Measurements from ENCODE around the gene ASB1. TPM values are rescaled to one million over a fixed set of nuclear protein-coding genes. Genes with fewer than 3 reads are reported as not detected.
A peak's percentile ranks its signal among the peaks of the same experiment; 100 is the strongest.
"Not testable (repeated sequence)": the region's sequence is repeated elsewhere in the genome, so short reads cannot be mapped to it uniquely, and the experiment has no call there.

ASB1 gene
- total RNA-seq, 1 donor from 2014 or later: 21.2 TPM

DNA sequence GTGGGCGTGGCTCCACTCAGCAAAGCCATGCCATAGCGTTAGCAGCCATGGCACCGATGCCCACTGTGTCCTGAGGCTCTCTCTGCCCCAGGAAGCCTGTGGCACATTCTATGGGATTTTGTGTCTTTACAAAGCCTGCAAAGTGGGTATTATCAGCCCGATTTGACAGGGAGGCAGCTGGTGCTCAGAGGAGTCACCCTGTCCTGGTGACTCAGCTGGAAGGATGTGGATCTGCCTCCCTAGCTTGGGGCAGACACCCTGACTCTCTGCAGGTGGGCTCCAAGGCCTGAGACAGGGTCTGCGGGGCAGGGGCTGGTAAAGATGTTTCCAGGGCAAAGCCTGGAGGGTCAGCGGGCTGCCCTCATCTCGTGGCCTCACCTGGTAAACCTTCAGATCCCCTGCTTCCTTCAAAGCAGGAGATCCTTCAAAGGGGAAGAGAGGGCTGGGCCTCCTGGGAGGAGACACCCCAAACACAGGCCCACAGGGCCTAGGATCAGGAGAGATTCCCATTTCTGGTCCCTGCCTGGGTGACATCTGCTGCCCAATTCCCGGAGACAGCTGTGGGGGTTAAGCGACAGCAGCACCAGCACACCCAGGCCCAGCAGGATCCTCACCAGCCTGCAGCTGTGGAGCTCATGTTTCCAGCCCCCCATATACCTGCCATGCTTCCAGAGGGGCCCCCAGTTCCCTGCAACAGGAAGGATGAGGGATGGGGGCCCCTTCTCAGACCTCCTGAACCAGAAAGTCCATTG, 3.0 kb upstream of the ASB1 start:
- DNase-seq (ENCODE audit: low read depth, low spot score): no peak

DNA sequence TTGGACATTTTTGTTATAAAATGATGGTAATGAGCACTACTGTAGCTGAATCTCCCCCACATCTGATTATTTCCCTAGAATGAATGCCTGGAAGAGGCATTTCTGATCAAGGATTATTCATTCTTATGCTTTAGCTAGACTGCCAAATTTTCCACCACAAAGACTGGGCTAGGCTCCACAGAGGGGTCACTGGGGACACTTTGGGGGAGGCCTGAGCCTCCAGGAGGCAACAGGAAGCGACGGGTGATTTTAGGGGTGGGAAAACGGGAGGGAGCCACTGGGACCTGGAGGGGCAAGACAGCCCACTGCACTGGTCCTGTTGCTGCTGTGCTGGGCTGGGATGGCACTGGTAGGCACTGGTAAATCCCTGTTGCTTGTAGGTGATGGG, 2.4 kb upstream of the ASB1 start:
- DNase-seq (ENCODE audit: low read depth, low spot score): no peak

DNA sequence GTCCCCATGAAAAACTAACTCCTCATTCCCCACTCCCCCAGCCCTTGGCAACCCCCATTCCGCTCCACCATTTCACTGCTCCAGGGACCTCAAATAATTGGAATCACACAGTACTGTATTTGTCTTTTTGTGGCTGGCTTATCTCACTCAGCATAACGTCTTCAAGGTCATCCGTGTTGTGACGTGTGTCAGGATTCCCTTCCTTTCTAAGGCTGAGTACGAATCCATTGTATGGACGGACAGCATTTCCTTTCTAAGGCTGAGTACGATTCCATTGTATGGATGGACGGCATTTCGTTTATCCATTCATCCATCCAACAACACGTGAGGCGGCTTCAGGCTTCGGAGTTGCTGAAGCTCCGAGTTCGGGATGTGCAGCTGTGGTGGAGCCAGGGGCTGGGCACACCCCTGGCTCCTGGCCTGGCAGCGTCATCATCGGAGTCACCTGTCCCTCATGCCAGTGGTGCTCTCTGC, 1.2 kb upstream of the ASB1 start:
- no peak for DNase-seq (ENCODE audit: low read depth, low spot score)

DNA sequence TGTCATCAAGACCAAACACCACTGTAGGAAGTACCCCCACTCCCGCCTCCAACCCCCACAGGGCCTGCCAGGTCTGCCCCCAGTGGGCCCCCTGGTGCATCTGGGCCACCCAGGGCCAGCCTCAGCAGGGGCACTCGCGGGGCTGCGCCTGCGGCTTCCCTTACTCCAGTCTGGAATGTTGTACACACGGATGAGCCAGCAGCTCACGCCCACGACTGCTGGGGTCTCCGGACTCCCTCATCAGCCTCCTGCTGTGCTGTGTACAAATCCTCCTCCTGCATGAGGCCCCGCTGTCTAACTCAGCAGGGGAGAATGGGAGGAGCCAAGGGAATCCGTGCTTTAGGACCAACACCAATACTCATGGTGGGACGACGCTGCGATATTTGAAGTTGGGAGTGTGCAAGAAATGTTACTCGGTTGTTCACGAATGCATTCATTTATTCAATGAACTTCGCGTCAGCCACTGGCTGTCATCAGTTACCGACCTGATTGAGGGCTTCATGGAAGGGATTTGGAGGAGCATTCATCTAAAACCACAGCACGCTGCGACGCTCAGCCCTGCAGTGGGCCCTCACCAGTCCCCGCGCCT, 654 bp upstream of the ASB1 start:
- no peak for DNase-seq (ENCODE audit: low read depth, low spot score)

DNA sequence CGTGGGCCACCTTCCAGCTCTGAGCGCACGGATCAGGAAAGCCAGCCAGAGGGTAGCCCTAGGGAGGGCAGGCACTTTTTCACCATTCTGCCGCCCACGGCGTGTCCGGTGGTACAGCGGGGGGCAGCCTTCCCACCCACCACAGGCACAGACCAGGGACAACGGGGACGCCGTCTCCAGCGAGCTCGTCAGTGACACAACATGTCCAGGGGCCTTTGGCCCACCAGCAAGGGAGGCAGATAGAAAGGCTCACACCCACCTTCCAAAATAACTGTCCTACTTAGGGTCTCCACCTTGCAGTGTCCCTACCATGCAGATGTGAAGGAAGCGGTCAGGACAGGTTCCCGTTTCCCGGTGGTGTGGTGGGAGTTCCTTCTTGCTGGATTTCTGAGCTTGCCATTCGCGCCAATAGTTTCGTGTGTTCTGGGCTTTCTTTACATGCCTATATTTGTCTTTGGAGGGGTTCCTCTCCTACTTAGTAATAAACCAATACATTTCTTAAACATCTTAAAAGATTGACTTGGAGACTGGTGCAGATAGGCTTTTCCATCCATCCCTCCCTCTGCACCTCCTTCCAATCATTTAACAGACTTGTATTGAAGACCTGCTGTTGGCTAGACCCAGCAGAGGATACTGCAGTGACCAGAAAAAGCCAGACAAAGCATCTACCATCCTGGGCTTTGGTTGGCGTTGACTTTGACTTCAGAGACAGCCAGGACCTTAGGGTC, 872 bp downstream of the ASB1 start:
- no peak for DNase-seq (ENCODE audit: low read depth, low spot score)

DNA sequence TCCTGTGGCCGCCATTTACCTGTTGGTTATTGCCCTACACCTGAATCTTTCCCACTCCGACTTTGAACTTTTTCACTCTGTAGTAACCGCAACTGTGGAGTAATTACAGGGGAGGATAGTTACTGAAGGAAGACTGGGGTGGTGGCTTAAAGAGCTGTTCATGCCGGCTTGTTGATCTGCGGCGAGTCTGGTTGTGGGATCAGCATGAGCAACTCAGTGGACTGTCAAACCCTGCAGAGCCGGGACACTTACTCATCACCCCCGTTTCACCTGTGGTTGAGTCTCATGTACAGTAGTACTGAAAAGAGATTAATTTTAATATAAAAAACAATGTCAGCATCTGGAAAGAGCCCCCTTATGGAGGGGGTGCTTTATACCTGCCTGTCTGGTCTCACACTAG, 2.1 kb downstream of the ASB1 start:
- DNase-seq (ENCODE audit: low read depth, low spot score): no peak

DNA sequence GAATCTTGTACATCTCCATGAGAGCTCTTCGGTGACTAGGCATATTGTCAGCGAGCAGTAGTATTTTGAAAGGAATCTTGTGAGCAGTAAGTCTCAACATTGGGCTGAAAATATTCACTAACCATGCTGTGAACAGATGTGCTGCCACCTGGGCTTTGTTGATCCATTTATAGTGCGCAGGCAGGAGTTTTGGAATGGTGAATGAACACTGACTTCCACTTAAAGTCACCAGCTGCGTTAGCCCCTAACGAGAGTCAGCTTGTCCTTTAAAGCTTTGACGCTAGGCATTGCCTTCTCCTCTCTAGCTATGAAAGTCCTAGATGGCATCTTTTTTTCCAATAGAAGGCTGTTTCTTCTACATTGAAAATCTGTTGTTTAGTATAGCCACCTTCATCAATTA, 4.1 kb downstream of the ASB1 start:
- DNase-seq (ENCODE audit: low read depth, low spot score): no peak

DNA sequence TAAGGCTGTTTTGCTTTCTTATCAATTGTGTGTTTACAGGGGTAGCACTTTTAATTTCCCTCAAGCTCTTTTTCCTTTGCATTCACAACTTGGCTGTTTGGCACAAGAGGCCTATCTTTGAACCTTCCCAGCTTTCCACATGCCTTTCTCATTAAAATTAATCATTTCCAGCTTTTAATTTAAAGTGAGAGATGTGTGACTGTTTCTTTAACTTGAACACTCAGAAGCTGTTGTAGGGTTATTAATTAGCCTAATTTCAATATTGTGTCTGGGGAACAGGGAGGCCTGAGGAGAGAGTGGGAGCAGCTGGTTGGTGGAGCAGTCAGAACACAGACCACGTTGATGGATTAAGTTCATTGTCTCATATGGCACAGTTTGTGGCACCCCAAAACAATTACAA, 4.7 kb downstream of the ASB1 start:
- DNase-seq (ENCODE audit: low read depth, low spot score): no peak

DNA sequence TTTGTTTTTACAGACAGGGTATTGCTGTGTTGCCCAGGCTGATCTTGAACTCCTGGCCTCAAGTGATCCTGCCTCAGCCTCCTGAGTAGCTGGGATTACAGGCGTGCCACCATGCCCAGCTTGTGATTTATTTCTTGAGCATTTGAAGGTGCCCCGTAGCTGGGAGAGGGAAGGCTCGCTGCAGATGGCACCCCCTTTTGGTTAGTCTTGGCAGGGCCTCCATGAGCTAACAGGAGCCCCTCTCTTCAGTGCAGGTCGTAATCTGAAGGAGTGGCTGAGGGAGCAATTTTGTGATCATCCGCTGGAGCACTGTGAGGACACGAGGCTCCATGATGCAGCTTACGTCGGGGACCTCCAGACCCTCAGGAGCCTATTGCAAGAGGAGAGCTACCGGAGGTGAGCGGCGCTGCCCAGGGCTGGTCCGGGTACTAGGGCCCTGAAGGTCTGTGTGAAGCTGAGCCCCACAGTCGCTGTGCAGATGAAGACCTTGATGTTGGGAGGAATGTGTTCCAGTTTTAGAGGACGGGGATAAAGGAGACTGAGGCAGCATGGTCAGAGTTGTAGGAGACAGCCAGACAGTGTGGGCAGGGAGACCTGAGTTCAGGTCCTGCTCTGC, 6.7 kb downstream of the ASB1 start:
- no peak for DNase-seq (ENCODE audit: low read depth, low spot score)

DNA sequence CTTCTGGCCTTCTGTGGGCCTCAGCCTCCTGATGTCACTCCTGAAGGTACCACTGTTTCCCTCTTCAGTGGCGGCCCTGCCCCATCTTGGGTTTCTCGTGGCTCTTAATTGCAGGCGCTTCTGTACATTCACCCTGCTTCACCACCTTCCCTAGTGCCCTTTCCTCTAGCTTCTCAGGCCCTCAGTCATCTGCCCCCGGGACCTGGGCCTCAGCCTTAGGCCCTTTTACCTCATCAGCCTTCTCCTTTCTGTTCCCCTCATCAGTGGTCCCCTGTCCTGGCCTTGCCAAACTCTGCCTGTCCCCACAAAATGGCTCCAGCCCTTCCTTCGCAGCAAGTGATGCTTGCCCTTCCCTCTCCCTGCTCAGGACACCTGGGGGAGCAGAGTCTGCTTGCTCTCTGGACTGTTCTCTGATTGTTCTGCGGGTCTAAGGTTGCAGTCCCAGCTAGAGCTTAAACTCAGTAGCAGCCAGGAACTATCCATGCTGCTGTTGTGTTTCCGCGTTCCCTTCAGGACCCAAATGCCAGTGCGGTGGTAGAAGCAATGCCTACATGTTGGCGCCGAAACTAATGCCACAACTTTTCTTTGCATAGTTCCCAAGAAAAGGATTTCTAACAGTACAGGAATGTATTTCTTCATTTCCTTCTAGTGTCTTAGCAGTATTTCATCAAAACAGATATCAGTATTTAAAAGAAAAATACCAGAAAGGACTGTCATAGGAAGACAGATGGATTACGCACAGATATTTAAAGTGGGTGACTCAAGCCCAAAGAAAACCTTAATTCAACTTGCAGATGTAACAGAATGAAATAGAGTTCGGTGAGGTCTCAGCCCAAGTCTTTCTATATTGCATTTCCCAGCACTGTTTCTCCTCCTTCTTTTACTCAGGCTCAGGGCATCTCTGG, 7.5 kb downstream of the ASB1 start:
- no peak for DNase-seq (ENCODE audit: low read depth, low spot score)

DNA sequence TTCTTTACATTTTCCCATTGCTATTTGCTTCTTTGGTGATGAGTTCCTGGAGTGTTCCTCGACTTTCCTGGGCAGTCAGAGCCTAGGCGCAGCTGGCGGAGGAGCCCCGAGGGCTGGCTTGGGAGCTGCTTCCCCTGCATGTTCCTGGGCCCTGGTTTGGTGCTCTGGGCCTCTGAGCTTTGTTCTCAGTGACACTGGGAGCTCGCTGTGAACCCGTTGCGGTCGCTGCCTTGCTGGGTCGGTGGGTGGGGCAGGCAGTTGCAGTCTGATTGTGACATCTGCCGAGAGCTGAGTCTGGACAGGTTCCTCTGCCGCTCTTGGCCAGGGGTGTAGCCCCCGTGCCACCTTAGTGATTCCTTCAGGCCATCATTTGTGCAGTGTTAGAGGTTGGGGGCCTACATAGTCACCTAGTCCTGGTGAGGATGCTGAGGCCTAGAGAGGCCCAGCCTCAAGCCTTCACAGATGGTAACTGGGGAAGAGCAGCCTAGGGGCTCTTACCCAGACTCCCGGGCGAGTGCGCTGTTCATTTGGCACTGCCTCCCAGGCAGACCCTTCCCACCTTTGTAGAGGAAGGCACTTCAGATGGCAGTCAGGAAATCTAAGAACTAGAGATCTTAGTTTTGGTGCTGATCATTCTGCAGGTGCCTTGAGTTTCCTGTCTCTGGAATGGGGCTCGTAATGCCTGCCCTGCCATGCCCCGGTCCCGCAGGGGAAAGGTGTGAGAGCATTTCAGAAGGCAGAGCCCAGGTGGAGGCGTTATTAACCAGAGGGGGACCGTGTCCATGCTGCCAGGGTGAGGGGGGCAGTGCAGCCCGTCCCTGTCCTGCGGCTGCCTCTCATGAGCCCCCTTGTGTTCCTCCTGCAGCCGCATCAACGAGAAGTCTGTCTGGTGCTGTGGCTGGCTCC, 8.4 kb downstream of the ASB1 start:
- DNase-seq (ENCODE audit: low read depth, low spot score): no peak

DNA sequence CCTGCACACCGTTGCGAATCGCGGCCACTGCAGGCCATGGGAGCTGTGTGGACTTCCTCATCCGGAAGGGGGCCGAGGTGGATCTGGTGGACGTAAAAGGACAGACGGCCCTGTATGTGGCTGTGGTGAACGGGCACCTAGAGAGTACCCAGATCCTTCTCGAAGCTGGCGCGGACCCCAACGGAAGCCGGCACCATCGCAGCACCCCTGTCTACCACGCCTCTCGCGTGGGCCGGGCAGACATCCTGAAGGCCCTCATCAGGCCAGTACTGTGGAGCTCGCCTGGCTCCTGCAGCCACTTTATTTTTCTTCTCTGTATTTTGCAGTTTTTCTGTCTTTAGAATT, 9.0 kb downstream of the ASB1 start:
- DNase-seq (ENCODE audit: low read depth, low spot score): no peak

DNA sequence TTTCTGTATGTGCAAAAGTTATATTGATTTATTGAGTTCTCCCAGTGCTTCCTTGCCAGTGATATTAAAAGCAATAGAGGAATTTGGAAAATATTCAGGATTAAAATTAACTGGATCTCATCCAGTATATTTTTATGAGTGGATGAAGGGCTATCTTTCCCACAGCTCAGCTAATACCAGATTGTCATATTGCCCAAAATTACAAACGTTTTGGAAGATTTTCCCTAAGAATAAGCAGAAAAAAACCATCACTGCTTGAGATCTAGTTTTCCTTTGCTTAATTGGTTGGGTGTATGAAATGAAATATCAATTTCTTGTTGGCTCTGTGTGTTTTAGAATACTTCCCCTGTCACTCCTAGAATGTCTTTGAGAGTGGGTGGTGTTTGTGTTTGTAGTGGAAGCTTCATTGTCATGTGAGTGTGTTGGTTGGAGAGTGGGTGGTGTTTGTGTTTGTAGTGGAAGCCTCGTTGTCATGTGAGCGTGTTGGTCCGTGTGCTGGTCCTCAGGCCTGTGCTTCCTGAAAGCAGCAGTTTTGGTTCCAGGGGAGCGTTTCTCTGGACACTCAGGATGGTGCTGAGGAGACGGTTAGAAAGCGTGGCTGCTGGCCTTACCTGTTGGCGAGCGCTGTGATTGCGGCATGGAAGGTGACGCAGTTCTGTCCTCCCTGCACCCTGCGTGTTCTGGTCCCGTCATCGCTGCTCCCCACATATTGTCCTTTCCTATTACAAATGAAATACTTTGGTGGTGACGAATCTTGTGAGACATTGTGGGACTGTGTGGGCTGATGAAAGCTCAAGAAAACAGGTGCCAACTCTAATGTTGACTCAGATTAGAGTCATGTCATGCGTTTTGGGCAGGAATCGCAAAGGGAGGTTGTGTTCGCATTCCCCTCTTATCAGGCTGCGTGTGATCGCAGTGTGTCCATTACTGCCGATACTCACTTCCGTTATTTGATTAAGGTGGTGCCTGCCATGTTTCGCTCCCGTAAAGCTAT, 12.4 kb downstream of the ASB1 start:
- DNase-seq (ENCODE audit: low read depth, low spot score): peak; percentile 72

DNA sequence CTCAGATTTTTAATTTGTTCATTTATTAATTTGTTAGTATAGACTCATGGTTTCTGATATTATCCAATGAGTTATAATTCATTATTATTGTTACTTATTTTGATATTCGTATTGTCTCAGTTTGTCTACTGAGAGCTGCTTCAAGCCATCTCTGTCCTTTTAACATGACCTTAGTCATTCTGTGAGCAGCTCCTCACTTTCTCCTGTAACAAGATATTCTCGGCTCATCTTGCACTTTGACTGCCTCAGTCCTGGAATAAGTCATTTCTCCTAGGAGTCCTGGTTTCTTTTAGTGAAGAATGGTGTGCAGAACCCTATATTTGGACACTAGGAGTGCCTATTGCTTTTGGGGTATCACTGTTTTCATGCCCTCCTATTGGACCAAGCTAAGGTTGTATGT, 13.2 kb downstream of the ASB1 start:
- DNase-seq (ENCODE audit: low read depth, low spot score): no peak

DNA sequence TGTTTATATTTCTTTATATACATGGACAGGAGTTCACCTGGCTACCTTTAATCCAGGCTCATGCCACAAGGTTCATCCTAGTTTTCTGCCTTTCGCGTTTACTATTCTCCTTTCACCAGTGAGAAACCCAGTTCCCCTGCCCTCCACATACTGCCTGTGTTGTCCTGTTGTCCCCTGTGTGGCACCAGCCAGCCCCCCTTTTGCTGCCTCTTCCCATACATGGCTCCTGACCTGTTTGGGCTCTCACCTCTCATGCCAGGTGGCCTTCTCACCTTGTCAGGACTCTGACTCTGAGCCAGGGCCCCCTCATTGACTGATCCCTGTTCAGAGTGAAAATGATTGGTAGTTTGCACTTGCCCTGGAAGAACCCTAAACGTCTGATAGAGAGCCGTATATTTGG, 13.6 kb downstream of the ASB1 start:
- no peak for DNase-seq (ENCODE audit: low read depth, low spot score)

DNA sequence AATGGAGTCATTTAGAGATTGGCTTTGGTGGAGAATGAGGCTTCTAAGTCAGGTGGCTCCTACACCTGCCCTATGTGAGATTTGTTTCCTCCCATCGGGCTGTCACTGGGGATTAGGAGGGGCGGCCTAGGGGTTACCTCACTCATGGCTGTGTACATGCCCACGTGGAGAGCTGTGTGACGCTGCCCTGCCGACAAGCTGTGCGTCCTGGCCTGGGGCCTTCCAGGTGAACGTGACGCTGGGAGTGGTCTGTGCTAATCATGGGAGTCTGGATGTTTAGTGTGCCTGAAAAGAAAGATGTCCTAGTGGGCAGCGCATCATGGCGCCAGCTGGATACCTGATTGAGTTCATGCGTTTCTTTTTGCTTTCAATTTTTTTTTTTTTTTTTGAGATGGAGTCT, 14.0 kb downstream of the ASB1 start:
- no peak for DNase-seq (ENCODE audit: low read depth, low spot score)

DNA sequence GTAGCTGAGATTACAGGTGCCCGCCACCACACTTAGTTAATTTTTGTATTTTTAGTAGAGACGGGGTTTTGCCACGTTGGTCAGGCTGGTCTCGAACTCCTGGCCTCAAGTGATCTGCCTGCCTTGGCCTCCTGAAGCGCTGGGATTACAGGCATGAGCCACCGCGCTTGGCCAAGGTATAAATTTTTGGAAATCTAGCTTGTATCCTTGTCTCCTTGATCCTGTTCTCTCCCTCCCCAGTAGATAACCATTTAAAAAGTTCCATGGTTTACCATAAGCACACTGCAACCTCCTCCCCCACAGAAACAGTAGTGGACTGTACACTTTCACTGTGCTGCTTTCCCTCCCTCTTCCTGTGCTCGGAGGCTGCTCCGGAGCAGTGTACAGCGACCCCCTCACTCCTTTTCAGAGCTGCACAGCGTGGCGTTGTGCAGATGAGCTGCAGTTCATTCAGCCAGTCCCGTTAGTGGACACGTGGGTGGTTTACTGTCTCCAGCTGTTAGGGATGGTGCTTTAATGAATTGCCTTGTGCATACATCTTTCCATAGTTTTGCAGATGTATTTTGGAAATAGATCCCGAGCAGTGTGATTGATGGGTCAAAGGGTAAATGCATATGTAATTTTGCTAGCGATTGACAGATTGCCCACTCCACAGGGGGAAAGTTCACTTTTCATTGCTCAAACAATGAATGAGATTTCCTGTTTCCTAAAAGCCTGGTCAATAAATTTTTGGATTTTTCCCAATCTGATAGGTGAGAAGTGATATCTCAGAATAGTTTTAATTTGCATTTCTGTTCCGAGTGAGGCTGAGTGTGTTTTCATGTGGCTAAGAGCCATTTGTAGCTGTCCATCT, 14.8 kb downstream of the ASB1 start:
- DNase-seq (ENCODE audit: low read depth, low spot score): no peak

DNA sequence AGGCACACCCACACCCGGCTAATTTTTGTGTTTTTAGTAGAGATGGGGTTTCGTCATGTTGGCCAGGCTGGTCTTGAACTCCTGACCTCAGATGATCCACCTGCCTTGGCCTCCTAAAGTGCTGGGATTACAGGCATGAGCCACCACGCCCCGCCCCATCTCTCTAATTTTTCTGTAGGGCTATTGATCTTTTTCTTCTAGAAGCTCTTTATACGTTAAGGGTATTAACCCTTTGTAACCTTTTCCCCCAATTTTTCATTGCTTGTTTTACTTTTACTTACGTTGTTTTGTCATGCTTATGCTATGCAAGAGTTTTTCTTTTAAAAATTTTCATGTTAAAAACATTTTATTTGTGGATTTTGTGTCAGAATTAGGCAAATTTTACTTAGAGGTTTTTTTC, 15.5 kb downstream of the ASB1 start:
- DNase-seq (ENCODE audit: low read depth, low spot score): not testable (repeated sequence)
